ENCODE measurements around the gene MBLAC1.

- no peak for TF ChIP-seq EZH2 (IDR thresholded peaks at IDR 0.05; ENCODE audit: borderline replicate concordance, insufficient read depth, low read depth, low read length, poor library complexity, severe bottlenecking)
- TF ChIP-seq, protein P1, sequence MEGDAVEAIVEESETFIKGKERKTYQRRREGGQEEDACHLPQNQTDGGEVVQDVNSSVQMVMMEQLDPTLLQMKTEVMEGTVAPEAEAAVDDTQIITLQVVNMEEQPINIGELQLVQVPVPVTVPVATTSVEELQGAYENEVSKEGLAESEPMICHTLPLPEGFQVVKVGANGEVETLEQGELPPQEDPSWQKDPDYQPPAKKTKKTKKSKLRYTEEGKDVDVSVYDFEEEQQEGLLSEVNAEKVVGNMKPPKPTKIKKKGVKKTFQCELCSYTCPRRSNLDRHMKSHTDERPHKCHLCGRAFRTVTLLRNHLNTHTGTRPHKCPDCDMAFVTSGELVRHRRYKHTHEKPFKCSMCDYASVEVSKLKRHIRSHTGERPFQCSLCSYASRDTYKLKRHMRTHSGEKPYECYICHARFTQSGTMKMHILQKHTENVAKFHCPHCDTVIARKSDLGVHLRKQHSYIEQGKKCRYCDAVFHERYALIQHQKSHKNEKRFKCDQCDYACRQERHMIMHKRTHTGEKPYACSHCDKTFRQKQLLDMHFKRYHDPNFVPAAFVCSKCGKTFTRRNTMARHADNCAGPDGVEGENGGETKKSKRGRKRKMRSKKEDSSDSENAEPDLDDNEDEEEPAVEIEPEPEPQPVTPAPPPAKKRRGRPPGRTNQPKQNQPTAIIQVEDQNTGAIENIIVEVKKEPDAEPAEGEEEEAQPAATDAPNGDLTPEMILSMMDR (IDR thresholded peaks at IDR 0.05): no peak
Measured at GRCh38 chr7:100157334-100158228, 30.8 kb downstream of the MBLAC1 start.

Measured in B cell (primary cell).